ENCODE measurements around the gene ZFP36L2. TPM values are rescaled to one million over a fixed set of nuclear protein-coding genes. Genes with fewer than 3 reads are reported as not detected.

Gene ZFP36L2
- total RNA-seq, 1 experiment from 2014 or later: 105 TPM

DNA sequence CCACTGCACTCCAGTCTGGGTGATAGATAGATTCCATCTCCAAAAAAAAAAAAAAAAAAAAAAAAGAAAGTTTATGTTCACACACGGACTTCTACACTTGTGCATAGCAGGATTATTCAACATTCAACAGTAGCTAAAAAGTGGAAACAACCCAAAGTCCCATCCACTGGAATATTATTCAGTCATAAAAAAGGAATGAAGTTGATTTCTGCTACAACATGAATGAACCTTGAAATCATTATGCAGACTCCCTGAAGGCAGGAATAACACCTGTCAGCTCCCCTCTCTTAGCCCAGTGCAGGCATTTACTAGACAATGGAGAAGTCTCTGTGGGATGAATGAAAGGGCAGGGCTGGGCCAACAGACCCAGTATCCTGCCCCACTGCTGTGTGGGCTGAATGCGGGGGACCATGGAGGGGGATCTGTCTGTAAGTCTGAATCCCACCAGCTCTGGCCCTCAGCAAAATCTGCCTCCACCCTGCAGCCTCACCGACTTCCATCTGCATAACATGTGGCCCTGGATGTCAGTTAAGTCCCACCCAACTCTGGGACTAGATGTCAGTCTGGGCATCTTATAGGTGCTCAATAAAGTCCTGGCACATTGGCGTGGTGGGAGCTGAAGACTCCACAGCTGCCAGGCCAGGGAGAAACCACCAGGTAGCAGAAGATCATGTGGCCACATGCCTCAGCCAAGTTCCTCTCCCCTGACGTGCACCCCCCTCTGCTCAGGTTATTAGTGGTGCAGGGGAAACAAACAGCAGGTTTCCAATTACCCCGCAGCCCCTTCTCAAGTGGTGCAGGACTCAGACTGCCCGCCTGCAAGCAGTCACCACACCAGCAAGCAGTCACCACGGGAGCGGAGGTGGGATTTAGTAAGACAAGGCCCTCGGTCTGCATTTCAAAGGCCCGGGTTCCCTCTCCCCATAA lies 8.9 kb downstream of the ZFP36L2 start:
- Mint-ChIP-seq H3K9me3 (peaks cover 0 to 2% of the 10 kb centered on the region in 2 experiments; a peak in 1 of 5 replicates), H3K36me3 (ENCODE audit: insufficient read depth in 1 of 3, low read depth in 3 of 3) (peaks cover 0 to 9% (median 2%) of the 10 kb centered on the region in 3 experiments; a peak in 6 of 7 replicates), H3K27ac (peak overlapping the region; percentile 97 to 99 (median 97)), H3K27me3 (ENCODE audit: low read depth) (peaks cover under 1% of the 10 kb centered on the region), H3K4me3 (peak overlapping the region; percentile 50 to 52; a peak in 4 of 5 replicates), H3K4me1 (peaks cover 65 to 77% of the 10 kb centered on the region in 2 experiments)
- Histone ChIP-seq H3K27ac (ENCODE audit: insufficient read length, low read depth, low read length) (peak overlapping the region; percentile 14), H4K5ac (ENCODE audit: insufficient read length, low read depth, low read length) (no peak overlapping the region), H3K18ac (ENCODE audit: insufficient read length, low read depth, low read length) (no peak overlapping the region), H3K23me2 (ENCODE audit: insufficient read length, low read depth, low read length, poor library complexity, severe bottlenecking) (peaks cover 11% of the 10 kb centered on the region), H2BK5ac (ENCODE audit: insufficient read length, low read length) (no peak overlapping the region), H3K14ac (ENCODE audit: insufficient read depth, low read length) (no peak overlapping the region), H3K23ac (ENCODE audit: insufficient read length, low read depth, low read length) (no peak overlapping the region), H4K8ac (replicated peaks; ENCODE audit: insufficient read length, low read depth, low read length) (no peak overlapping the region), H3K79me2 (ENCODE audit: insufficient read depth, low read length) (no peaks in the 10 kb centered on the region), H3K27me3 (ENCODE audit: insufficient read depth, low read length) (no peaks in the 10 kb centered on the region), H3K9ac (ENCODE audit: extremely low read depth, insufficient read length, low read length) (no peak overlapping the region), H3T11ph (ENCODE audit: low read length) (no peak overlapping the region), H2AFZ (ENCODE audit: low read length) (no peak overlapping the region), H3K4ac (ENCODE audit: low read depth, low read length) (no peak overlapping the region), H3K56ac (ENCODE audit: insufficient read length, low read depth, low read length) (no peak overlapping the region), H3K4me1 (ENCODE audit: insufficient read depth, low read length) (peaks cover 15% of the 10 kb centered on the region), H3K9me3 (ENCODE audit: control insufficient read depth, low read depth, low read length) (no peaks in the 10 kb centered on the region), H2BK120ac (ENCODE audit: low read depth, low read length, poor library complexity, severe bottlenecking) (no peak overlapping the region), H3K79me1 (ENCODE audit: insufficient read depth, low read depth, low read length, poor library complexity, severe bottlenecking) (no peaks in the 10 kb centered on the region), H2BK15ac (ENCODE audit: low read depth, low read length) (no peak overlapping the region), H2BK20ac (ENCODE audit: low read depth, low read length, poor library complexity, severe bottlenecking) (no peak overlapping the region), H2AK5ac (ENCODE audit: insufficient read length, low read length) (no peak overlapping the region), H4K91ac (ENCODE audit: insufficient read length, low read depth, low read length) (no peak overlapping the region), H2BK12ac (ENCODE audit: insufficient read length, low read depth, low read length) (no peak overlapping the region), H3K4me2 (ENCODE audit: insufficient read depth, insufficient read length, low read length) (peak overlapping the region; percentile 32), H4K20me1 (ENCODE audit: control insufficient read depth, insufficient read depth, insufficient read length) (peaks cover 3% of the 10 kb centered on the region)
- TF ChIP-seq, protein P1, sequence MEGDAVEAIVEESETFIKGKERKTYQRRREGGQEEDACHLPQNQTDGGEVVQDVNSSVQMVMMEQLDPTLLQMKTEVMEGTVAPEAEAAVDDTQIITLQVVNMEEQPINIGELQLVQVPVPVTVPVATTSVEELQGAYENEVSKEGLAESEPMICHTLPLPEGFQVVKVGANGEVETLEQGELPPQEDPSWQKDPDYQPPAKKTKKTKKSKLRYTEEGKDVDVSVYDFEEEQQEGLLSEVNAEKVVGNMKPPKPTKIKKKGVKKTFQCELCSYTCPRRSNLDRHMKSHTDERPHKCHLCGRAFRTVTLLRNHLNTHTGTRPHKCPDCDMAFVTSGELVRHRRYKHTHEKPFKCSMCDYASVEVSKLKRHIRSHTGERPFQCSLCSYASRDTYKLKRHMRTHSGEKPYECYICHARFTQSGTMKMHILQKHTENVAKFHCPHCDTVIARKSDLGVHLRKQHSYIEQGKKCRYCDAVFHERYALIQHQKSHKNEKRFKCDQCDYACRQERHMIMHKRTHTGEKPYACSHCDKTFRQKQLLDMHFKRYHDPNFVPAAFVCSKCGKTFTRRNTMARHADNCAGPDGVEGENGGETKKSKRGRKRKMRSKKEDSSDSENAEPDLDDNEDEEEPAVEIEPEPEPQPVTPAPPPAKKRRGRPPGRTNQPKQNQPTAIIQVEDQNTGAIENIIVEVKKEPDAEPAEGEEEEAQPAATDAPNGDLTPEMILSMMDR (conservative IDR thresholded peaks at IDR 0.05): no peak
- peak; percentile 97 for DNase-seq
- WGBS (ENCODE audit: extremely low coverage, insufficient read length, low lambda C conversion rate): no CpG with 5 or more reads among the region's 11 CpGs
